ENCODE data around the gene GRID2. TPM values are rescaled to one million over a fixed set of nuclear protein-coding genes. Genes with fewer than 3 reads are reported as not detected.

The GRID2 gene
- total and polyA plus RNA-seq, 2 donors (not counting 1 experiment from before 2014, with no cell fraction given): under 0.01 to 0.02 TPM

GRCh38 chr4:93501244-93501643 is 1197.5 kb downstream of the GRID2 start:
- no peaks in the 10 kb centered on the region for H3K9me3 ChIP-seq (ENCODE audit: control insufficient read depth, insufficient read depth, low read depth, low read length)
- no peak for TF ChIP-seq EZH2 (IDR thresholded peaks at IDR 0.05; ENCODE audit: low read length, missing control alignments)
- TF ChIP-seq CTCF (conservative IDR thresholded peaks at IDR 0.05 in 1 of 2, IDR thresholded peaks at IDR 0.05 in 1 of 2; ENCODE audit: low read depth in 1 of 2, low read length in 2 of 2): no peak
- H3K36me3 ChIP-seq (ENCODE audit: control insufficient read depth, insufficient read depth, low read length): no peaks in the 10 kb centered on the region
- no peaks in the 10 kb centered on the region for H4K20me1 ChIP-seq (ENCODE audit: control insufficient read depth, extremely low read depth, insufficient read depth, low read length)
- H3K27ac ChIP-seq (ENCODE audit: insufficient read depth, low read length): no peak overlapping the region
- no peak for DNase-seq (ENCODE audit: low read depth in 2 of 2)
- no peak overlapping the region for H3K4me3 ChIP-seq (replicated peaks in 1 of 4; ENCODE audit: control extremely low read depth in 1 of 4, insufficient read depth in 1 of 4, low read depth in 3 of 4, low read length in 4 of 4)
- H3K79me2 ChIP-seq (ENCODE audit: control insufficient read depth, insufficient read depth, low read length): no peaks in the 10 kb centered on the region
- H3K9ac ChIP-seq (ENCODE audit: insufficient read depth, low read length): no peak overlapping the region
- no peak overlapping the region for H2AFZ ChIP-seq (ENCODE audit: low read length)
- no peaks in the 10 kb centered on the region for H3K27me3 ChIP-seq (ENCODE audit: control insufficient read depth, insufficient read depth, low read length)
- H3K4me1 ChIP-seq (ENCODE audit: control insufficient read depth, extremely low read depth, insufficient read depth, low read length): no peaks in the 10 kb centered on the region
- H3K4me2 ChIP-seq (ENCODE audit: extremely low read depth, insufficient read depth, low read length): no peak overlapping the region

- Histone ChIP-seq H3K27me3 (ENCODE audit: control insufficient read depth, insufficient read depth, low read length) (no peaks in the 10 kb centered on the region), H3K4me2 (ENCODE audit: extremely low read depth, insufficient read depth, low read length) (no peak overlapping the region), H3K79me2 (ENCODE audit: control insufficient read depth, insufficient read depth, low read length) (no peaks in the 10 kb centered on the region), H3K27ac (ENCODE audit: insufficient read depth, low read length) (no peak overlapping the region), H2AFZ (ENCODE audit: low read length) (no peak overlapping the region), H3K4me3 (replicated peaks in 1 of 4; ENCODE audit: control extremely low read depth in 1 of 4, insufficient read depth in 1 of 4, low read depth in 3 of 4, low read length in 4 of 4) (no peak overlapping the region), H3K4me1 (ENCODE audit: control insufficient read depth, extremely low read depth, insufficient read depth, low read length) (no peaks in the 10 kb centered on the region), H3K9ac (ENCODE audit: insufficient read depth, low read length) (no peak overlapping the region), H3K9me3 (ENCODE audit: control insufficient read depth, insufficient read depth, low read depth, low read length) (no peaks in the 10 kb centered on the region), H4K20me1 (ENCODE audit: control insufficient read depth, extremely low read depth, insufficient read depth, low read length) (no peaks in the 10 kb centered on the region), H3K36me3 (ENCODE audit: control insufficient read depth, insufficient read depth, low read length) (no peaks in the 10 kb centered on the region)
- TF ChIP-seq EZH2 (IDR thresholded peaks at IDR 0.05; ENCODE audit: low read length, missing control alignments): no peak
- TF ChIP-seq CTCF (conservative IDR thresholded peaks at IDR 0.05 in 1 of 2, IDR thresholded peaks at IDR 0.05 in 1 of 2; ENCODE audit: low read depth in 1 of 2, low read length in 2 of 2): no peak
- DNase-seq (ENCODE audit: low read depth in 2 of 2): peak in 1 of 2 donors; percentile 12
Measured at GRCh38 chr4:93501946-93502345, 1198.2 kb downstream of the GRID2 start.

- Histone ChIP-seq H3K4me2 (ENCODE audit: extremely low read depth, insufficient read depth, low read length) (no peak overlapping the region), H3K4me3 (replicated peaks in 1 of 4; ENCODE audit: control extremely low read depth in 1 of 4, insufficient read depth in 1 of 4, low read depth in 3 of 4, low read length in 4 of 4) (no peak overlapping the region), H3K4me1 (ENCODE audit: control insufficient read depth, extremely low read depth, insufficient read depth, low read length) (no peaks in the 10 kb centered on the region), H3K27me3 (ENCODE audit: control insufficient read depth, insufficient read depth, low read length) (no peaks in the 10 kb centered on the region), H2AFZ (ENCODE audit: low read length) (no peak overlapping the region), H3K9me3 (ENCODE audit: control insufficient read depth, insufficient read depth, low read depth, low read length) (no peaks in the 10 kb centered on the region), H3K9ac (ENCODE audit: insufficient read depth, low read length) (no peak overlapping the region), H3K36me3 (ENCODE audit: control insufficient read depth, insufficient read depth, low read length) (no peaks in the 10 kb centered on the region), H3K27ac (ENCODE audit: insufficient read depth, low read length) (no peak overlapping the region), H4K20me1 (ENCODE audit: control insufficient read depth, extremely low read depth, insufficient read depth, low read length) (no peaks in the 10 kb centered on the region), H3K79me2 (ENCODE audit: control insufficient read depth, insufficient read depth, low read length) (no peaks in the 10 kb centered on the region)
- DNase-seq (ENCODE audit: low read depth in 2 of 2): no peak
- TF ChIP-seq EZH2 (IDR thresholded peaks at IDR 0.05; ENCODE audit: low read length, missing control alignments) (no peak), CTCF (conservative IDR thresholded peaks at IDR 0.05 in 1 of 2, IDR thresholded peaks at IDR 0.05 in 1 of 2; ENCODE audit: low read depth in 1 of 2, low read length in 2 of 2) (no peak)
Measured at GRCh38 chr4:93502991-93503390, 1199.2 kb downstream of the GRID2 start.

Data from fibroblast of lung (primary cell).